Stromal cell of bone marrow (primary cell): ENCODE results near the gene EXOSC3.
"Not testable (repeated sequence)": the region's sequence is repeated elsewhere in the genome, so short reads cannot be mapped to it uniquely, and the experiment has no call there.

Experiments
- DNase-seq: peaks from one replicate; pipeline ENCODE4 v3.0.0-alpha.2; 2012; ENCODE audit warnings: low read depth

EXOSC3 gene

DNA sequence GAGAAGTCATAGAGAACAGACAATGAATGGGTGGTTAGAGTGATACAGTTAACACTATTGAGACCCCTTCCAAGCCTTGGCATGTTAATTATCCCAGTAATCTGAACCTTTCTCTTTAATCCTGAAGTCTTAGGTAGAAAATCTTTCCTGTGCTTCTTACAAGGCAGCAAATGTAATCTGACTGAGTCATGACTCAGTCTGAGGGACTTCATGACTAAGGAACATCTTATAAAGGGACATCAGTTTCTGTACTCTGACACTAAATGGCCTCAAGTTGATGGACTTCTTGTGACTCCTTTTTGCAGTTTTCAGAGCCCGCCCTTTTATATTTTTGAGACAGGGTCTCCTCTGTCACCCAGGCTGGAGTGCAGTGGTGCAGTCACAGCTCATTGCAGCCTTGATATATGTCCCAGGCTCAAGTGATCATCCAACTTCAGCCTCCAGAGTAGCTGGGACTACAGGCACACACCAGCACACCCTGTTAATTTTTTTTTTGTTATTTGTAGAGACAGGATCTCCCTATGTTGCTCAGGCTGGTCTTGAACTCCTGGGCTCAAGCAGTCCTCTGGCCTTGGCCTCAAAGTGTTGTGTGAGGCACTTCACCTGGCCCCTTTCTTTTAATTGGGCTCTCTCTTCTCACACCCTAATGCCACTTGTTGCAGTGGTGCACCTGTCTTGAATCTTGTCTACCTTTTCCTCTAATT is 9.5 kb downstream of the EXOSC3 start:
- DNase-seq: no peak

DNA sequence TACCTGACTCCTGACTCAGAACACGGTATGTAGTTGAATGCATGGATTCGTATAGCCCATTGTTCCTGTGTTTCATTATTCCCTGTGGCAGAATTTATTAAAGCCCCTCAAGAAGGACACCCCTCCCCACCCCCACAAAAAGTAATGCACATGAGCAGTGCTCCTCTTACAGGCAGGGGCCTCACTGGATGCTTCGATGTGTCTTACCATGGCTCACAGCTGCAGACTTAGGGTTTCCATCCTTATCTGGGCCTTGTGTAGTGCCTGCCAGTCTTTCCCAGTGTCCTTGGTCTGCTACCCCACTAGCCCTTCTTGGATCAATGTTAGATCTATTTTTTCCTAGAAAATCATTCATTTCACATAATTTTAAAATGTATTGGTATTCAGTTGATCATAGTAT is 14.9 kb downstream of the EXOSC3 start:
- no peak for DNase-seq

DNA sequence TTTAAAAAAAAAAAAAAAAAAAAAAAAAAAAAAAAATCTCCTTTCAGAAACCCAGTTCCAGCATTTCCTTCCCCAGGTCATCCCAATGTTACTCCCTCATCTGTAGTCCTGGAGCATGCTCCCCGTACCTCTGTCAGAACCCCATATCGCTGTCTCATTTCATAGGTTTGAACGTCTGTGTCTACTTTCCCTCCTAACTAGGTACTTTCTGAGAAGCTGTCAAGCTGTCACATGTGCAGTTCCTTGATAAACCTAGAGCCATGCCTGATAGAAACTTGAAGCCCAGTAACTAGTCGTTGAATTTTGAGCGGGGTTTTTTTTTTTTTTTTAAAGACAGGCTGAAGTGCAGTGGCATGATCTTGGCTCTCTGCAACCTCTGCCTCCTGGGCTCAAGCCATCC is 15.6 kb downstream of the EXOSC3 start:
- no peak for DNase-seq

DNA sequence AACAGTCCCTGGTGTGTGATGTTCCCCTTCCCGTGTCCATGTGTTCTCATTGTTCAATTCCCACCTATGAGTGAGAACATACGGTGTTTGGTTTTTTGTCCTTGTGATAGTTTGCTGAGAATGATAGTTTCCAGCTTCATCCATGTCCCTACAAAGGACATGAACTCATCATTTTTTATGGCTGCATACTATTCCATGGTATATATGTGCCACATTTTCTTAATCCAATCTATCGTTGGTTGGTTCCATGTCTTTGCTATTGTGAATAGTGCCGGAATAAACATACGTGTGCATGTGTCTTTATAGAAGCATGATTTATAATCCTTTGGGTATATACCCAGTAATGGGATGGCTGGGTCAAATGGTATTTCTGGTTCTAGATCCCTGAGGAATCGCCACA is 19.6 kb downstream of the EXOSC3 start:
- not testable (repeated sequence) for DNase-seq

DNA sequence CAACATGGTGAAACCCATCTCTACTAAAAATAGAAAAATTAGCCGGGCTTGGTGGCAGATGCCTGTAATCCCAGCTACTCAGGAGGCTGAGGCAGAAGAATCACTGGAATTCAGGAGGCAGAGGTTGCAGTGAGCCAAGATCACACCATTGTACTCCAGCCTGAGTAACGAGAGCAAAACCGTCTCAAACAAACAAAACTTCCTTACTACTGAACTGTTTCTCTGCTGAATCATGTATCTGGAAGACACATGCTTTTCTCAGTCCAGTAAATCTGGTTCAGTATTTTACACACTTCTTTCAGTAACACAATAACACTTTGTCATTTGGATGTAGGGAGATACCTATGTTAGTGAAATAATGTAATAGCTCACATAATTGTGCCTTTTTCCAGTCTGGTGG is 23.4 kb downstream of the EXOSC3 start:
- no peak for DNase-seq

DNA sequence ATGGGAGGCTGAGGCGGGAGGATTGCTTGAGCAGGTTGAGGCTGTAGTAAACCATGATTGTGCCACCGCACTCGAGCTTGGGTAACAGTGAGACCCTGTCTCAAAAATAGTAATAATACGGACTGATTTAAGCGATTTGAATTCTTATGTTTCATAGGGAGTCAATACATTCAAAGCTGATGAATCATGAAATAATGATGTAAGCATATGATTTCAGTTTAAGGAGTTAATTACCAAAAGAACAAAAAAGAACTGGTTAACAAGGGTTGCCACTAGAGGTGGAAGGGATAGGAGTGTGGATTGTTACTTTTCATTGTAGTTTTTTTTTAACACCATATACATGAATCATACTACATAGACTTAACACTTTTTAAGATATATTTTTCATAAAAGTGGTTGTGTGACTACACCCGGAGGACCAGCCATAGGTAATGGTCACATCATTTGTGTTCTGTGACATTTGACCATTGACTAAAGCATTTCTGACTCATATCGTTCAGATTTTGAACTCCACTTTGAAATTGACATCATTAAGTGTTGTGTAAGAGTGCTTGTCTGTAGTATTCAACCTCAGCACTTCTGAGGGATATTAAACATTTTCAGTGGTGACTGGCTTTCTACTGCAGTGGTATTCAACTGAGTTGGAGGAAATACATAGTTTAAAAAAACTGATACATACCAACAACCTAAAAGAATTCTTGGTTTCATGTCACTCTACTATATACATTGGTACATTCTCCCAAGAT is 24.3 kb downstream of the EXOSC3 start:
- peak; percentile 49 for DNase-seq

DNA sequence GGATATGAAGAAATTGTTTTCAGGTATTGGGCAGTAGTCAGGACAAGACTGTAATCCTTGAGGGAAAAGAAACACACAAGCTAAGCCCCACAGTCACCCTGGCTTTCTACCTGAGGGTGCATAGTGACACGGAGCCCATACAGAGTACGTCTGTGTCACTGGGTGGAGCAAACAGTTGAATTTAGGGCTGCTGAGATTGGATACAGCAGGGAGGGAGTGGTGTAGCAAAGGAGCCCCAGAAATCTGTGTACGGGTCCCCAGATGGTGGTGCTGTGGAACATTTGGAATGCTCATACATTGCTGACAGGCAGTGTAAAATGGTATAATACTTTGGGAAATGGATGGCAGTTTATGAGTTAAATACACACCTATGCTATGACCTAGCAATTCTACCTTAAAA is 26.1 kb downstream of the EXOSC3 start:
- no peak for DNase-seq

DNA sequence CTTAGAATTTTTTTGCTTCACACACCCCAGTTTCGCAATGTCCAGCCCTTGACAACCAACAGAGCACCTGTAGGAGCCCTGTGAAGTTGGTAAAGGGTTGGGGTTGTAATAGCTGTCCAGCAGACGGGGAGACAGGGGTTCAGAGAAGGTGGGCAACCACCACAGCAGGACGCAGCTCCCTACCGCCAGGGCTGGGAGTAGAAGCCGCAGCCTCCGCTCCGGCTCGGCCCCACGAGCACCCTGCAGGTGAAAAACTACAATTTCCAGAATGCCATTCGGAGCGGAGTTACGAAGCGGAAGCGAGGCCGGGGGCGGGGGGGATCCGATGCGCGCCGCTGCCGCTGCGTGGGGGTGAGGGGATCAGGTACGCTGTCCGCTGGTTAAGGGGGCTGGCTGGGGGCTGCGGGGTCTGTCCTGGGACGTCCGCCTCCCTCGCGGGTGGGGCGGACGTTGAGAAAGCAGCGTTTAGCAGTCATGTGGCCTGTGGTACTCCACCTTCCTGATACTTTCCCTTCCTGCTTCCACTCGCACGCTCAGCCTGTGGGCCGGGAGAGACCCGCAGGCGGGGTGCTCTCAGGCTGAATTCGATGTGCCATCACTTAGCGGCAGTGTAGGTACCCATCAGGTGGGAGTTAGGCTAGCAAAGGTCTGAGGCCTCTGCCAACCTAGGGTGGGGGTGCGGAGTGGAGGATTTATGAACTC is 31.2 kb downstream of the EXOSC3 start, which contains the start of gene TRMT10B:
Gene TRMT10B, plus strand, starts transcription at position 317 of the 702 bp plus-strand sequence. CDS start 8,127 bp downstream, outside the sequence.
- DNase-seq: peak; percentile 44

DNA sequence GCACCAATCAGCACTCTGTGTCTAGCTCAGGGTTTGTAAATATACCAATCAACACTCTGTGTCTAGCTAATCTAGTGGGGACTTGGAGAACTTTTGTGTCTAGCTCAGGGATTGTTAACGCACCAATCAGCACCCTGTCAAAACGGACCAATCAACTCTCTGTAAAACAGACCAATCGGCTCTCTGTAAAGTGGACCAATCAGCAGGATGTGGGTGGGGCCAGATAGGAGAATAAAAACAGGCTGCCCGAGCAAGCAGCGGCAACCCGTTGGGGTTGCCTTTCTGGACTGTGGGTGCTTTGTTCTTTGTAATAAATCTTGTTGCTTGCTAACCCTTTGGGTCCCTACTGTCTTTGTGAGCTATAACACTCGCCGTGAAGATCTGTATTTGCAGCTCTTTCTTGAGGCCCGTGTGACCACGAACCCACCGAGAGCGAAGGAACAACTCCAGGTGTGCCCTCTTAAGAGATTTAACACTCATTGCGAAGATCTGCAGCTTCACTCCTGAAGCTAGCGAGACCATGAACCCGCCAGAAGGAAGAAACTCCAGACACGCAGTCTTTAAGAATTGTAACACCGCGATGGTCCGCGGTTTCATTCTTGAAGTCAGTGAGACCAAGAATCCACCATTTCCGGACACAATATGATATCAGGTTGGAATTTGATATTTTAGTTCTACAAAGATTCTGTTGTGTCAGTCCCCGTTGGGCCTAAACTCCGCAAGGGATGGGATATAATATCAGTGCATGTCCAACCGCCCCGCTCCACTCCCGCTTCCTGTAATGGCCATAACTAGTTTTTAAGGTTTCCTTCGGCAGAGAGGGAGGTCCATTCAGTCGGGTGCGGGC is 32.0 kb downstream of the EXOSC3 start:
- DNase-seq: no peak

DNA sequence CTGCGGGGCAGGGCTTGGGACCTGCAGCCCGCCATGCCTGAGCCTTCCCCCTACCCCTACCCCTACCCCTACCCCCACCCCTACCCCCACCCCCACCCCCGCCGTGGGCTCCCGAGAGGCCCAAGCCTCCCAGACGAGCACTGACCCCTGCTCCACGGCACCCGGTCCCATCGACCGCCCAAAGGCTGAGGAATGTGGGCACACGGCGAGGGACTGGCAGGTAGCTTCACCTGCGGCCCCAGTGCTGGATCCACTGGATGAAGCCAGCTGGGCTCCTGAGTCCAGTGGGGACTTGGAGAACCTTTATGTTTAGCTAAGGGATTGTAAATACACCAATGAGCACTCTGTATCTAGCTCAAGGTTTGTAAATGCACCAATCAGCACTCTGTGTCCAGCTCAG is 32.8 kb downstream of the EXOSC3 start:
- not testable (repeated sequence) for DNase-seq

DNA sequence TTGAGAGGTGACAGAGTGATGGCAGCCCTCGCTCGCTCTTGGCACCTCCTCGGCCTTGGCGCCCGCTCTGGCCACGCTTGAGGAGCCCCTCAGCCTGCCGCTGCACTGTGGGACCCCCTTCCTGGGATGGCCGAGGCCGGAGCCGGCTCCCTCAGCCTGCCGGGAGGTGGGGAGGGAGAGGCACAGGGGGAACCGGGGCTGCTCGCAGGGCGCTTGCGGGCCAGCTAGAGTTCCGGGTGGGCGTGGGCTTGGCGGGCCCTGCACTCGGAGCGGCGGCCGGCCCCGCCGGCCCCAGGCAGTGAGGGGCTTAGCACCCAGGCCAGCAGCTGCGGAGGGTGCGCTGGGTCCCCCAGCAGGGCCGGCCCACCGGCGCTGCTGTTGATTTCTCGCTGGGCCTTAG is 33.2 kb downstream of the EXOSC3 start:
- DNase-seq: not testable (repeated sequence)

DNA sequence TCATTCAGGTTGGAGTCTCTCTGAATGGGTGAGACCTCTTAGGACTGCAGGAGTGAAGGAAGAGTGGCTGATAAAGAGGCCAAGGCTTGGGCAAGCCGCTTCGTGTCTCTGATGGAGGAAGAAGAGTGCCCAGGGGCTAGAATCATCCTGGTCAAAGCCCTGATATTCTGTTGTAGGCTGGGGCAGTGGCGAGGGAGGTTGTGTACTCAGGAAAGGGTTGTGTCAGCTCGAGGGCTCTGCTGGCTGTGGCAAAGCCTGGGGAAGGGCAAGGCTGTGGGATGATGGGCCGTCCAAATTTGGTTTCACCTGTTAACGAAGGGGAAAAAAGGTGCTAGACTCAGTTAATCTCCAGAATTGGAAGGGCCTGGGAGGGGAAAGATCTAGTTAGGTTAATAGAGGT is 33.7 kb downstream of the EXOSC3 start:
- DNase-seq: no peak

DNA sequence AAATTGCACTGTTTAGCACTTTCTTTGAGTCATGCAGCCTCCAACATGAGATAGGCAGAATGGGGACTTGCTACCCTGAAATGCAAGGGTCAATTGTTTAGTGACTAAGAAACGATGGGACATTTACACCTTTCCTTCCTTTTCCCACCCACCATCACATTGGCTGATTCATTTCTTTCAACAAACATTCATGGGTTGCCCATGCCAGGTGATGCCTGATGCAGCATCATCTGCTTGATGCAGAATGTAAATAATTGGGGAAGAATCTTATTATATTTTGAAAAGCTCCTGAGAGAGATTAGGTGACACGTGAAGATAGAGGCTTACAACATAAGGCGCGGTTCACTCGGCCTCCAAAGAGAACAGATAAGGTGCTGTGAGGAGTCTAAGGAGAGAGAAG is 35.7 kb downstream of the EXOSC3 start:
- DNase-seq: no peak

DNA sequence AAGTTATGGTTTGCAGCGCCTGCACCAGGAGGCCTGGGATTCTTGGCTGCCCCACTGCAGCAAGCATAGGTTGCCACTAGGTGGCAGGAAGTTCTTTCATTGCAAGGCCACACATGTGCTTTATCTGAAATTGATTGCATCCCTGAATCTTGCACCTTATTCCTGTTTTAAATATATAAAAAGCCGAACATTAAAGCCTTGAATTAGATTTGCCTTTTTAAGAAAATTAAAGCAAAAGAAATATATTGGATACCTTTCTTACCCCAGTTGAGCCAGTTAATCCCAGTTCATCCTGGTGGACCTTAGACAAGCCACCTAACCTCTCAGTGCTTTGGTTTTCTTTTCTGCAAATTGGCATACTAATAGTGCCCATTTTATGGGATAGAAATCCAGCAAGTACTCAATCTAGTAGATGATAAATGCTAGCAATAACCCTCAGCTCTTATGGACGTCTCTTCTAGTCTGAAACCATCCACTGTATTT is 37.6 kb downstream of the EXOSC3 start:
- peak; percentile 38 for DNase-seq

DNA sequence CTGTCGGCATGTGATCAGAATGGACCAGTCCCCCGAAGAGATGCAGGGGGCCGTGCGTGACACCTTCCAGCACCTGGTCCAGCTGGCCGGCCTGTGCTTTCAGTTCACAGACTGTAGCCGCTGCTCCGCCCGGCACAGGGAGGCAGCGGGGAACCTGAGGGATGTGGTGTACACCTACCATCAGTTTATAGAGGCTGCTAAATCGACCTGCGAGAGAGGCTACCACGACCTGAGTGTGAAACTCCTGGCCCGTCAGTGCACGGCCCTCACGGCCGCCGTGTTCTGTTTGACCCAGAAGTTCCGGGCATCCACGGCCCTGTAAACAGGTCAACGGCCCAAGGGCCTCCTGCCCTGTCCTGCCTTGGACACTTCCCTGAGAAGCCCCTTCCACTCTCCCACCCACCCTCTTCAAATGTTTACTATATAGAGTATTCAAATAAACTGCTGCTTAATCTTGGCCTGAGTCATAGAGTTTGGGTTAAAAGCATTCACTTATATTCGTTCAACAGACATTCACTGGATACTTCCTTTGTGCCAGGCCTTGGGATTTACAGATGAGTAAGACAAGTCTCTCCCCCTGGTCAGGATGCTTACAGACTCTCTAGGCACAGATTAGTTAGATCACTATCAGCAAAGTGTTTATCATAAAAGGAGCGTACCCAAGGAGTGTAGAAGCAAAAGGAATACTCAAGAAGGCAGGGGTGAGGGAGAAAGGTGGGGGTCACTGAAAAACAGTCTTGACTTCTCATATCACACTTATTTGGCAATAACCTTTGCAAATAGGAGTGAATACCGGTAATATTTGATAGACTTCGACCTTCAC is 38.2 kb downstream of the EXOSC3 start:
- no peak for DNase-seq

DNA sequence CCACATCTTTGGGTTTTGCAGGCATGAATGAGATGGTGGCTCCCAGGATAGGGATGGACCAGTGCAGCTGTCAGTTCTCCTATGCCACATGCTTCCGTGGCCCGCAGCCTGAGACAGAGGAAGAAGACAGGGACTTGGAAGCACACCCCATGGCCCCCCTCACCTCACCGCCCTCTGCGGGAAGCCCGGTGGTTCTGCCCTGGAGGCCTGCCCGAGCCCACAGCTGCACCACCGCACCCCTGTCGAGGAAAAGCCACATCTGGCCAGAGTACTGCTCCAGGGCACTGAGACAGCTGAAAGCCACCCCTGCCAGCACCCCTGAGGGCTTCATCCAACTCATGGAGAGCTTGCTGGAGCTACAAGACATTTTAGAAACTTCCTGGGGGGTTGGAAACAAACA is 38.9 kb downstream of the EXOSC3 start:
- DNase-seq: no peak

DNA sequence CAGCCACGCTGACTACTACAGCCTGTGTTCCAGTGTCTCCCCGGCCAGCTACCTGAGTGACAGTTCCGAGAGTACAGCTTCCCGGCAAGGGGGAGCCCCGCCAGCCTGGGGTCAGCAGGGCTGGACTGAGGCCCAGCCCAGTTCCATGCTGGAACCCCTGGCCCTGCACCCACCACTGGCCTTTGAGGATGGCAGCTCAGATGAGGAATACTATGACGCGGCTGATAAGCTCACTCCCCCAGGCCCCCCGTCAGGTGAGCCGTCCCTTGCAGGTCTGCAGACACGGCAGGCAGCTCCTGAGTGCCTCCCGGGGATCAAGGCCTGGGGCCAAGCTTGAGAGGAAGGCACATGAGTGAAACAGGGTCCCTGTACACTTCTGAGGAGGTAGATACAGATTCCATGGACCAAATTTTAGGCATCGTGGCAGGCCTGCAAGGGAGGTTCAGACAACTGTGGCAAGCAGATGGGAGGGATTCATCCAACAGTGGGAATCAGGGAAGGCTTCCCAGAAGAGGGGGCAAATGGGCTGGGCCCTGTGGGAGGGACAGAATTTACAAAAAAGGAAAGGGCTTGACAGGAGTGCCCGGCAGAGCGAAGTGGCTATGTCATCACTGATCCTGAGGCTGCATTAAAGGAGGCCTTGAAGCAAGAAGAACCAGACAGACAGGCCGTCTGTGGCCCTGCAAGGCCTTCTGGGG is 44.1 kb downstream of the EXOSC3 start:
- no peak for DNase-seq

DNA sequence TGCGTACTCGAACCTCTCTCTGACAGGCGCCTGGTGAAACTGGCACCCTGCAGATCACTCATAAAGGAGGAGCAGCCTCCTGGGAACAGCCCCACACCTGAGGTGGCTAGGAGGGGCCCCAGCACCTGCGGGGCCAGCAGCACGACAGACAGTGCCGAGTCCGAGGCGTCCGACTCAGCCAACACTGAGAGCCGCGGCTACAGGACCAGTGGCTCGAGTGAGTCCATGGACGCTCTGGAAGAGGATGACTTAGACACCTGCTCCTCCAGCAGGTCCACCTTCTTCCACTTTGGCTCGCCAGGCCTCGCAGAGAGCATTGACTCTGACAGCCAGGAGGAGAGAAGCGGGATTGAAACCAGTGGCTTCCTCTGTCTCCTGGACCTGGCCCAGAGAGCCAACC is 44.7 kb downstream of the EXOSC3 start:
- no peak for DNase-seq

DNA sequence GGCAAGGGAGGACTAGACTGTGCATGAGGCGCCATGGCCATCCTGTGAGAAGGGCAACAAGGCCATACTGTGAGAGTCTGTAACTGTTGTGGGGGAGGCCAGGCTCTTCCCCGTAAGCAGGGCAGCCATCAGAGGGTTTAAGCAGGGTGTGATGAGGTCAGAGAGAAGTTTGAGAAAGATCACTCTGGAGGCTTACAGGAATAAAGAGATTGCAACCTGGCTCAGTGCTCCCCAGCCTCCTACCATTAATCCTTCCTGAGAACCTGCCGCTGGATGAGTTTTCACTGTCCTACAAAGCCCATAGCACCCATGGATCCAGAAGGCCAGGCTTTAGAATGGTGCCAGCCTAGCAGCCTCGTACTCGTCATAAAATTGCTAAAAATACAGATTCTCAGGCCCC is 45.6 kb downstream of the EXOSC3 start:
- no peak for DNase-seq

DNA sequence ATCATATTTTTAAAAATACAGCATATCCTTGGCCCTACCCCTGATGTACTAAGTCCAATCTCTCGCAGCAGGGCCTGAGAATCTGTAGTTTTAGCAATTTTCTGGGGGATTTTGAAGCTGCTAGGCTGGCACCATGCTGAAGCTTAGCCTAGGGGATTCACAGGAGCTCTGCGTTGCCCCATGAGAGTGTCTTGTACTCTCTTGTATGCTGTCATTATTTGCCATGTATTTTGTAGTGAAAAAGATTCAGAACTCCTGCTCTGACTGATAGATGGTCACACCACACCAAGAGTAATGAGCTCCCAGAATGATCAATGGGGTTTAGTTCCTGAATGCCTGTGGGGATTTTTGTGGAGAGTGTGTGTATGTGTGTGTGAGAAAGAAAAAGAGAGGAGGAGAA is 51.9 kb downstream of the EXOSC3 start:
- no peak for DNase-seq
